Measurements from ENCODE around the gene NOL12.

DNA sequence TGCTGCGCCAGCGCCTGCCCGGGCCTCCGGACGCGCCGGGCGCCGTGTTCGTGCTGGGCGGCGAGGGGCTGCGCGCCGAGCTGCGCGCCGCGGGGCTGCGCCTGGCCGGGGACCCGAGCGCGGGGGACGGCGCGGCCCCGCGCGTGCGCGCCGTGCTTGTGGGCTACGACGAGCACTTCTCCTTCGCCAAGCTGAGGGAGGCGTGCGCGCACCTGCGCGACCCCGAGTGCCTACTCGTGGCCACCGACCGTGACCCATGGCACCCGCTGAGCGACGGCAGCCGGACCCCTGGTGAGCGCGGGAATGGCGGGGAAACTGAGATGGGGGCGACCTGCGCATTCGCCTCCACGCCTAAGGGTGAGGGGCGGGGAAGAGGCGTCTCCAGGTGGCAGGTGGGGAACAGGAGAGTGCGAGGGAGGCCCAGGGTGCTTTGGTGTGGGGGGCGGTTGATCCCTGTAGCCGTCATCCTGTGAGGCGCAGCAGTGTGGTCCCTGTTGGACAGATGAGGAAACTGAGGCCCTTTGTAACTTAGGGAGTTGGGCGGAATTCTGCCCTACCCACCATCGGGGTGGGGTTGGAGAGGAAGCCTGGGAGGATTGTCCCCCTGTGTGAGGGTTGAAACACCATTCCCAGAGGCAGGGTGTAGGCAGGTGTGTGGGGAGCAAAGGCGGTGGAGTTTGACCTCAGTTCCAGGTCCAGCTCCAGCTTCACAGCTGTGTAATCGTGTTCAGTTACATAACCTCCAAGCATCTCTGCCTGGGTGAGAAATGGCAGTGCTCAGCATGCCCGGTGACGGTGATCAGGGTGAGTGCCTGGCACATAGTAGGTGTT, 26.9 kb upstream of the NOL12 start:
- TF ChIP-seq, protein P1, sequence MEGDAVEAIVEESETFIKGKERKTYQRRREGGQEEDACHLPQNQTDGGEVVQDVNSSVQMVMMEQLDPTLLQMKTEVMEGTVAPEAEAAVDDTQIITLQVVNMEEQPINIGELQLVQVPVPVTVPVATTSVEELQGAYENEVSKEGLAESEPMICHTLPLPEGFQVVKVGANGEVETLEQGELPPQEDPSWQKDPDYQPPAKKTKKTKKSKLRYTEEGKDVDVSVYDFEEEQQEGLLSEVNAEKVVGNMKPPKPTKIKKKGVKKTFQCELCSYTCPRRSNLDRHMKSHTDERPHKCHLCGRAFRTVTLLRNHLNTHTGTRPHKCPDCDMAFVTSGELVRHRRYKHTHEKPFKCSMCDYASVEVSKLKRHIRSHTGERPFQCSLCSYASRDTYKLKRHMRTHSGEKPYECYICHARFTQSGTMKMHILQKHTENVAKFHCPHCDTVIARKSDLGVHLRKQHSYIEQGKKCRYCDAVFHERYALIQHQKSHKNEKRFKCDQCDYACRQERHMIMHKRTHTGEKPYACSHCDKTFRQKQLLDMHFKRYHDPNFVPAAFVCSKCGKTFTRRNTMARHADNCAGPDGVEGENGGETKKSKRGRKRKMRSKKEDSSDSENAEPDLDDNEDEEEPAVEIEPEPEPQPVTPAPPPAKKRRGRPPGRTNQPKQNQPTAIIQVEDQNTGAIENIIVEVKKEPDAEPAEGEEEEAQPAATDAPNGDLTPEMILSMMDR (IDR thresholded peaks at IDR 0.05): no peak
- TF ChIP-seq, protein P2, sequence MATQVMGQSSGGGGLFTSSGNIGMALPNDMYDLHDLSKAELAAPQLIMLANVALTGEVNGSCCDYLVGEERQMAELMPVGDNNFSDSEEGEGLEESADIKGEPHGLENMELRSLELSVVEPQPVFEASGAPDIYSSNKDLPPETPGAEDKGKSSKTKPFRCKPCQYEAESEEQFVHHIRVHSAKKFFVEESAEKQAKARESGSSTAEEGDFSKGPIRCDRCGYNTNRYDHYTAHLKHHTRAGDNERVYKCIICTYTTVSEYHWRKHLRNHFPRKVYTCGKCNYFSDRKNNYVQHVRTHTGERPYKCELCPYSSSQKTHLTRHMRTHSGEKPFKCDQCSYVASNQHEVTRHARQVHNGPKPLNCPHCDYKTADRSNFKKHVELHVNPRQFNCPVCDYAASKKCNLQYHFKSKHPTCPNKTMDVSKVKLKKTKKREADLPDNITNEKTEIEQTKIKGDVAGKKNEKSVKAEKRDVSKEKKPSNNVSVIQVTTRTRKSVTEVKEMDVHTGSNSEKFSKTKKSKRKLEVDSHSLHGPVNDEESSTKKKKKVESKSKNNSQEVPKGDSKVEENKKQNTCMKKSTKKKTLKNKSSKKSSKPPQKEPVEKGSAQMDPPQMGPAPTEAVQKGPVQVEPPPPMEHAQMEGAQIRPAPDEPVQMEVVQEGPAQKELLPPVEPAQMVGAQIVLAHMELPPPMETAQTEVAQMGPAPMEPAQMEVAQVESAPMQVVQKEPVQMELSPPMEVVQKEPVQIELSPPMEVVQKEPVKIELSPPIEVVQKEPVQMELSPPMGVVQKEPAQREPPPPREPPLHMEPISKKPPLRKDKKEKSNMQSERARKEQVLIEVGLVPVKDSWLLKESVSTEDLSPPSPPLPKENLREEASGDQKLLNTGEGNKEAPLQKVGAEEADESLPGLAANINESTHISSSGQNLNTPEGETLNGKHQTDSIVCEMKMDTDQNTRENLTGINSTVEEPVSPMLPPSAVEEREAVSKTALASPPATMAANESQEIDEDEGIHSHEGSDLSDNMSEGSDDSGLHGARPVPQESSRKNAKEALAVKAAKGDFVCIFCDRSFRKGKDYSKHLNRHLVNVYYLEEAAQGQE (IDR thresholded peaks at IDR 0.05; ENCODE audit: insufficient read depth in 1 of 2, low read depth in 2 of 2, low read length in 1 of 2): no peak

Data from Panc1 (cell line).